Measurements from ENCODE around the gene TBC1D4.

- TF ChIP-seq POLR2A (IDR thresholded peaks at IDR 0.05) (no peak), CTCF (IDR thresholded peaks at IDR 0.05) (no peak)
Observed at GRCh38 chr13:75458696-75459422, 23.1 kb downstream of the TBC1D4 start.

All from uterus (tissue), 2 donors.